HEK293T (cell line): ENCODE measurements around the gene CSHL1.
"Not testable (repeated sequence)": the region's sequence is repeated elsewhere in the genome, so short reads cannot be mapped to it uniquely, and the experiment has no call there.

ENCODE experiments used
- CTCF ChIA-PET: fragments of 350-600 bp; formaldehyde crosslinking; extraction: SDS; loops from one replicate; lab custom pipeline; 2021; ENCODE audit warnings: antibody characterized with exemption, inconsistent platforms; lab: Yijun Ruan, JAX
- POLR2A ChIA-PET: fragments of 350-600 bp; formaldehyde crosslinking; extraction: SDS; loops from one replicate; lab custom pipeline; 2020; ENCODE audit warnings: antibody characterized with exemption, inconsistent platforms; lab: Yijun Ruan, JAX
- DNase-seq: peaks from one replicate; pipeline ENCODE4 v3.0.0; 2012; ENCODE audit warnings: mixed read lengths; ENCODE audit errors: extremely low spot score
- ARNT ChIP-seq: fragments of 450-650 bp; IDR thresholded peaks from 2 replicates; pipeline ENCODE4 v1.6.1; 2017; ENCODE audit warnings: mild to moderate bottlenecking
- BHLHE40 ChIP-seq: fragments of 450-650 bp; IDR thresholded peaks from 2 replicates; pipeline ENCODE4 v1.6.1; 2016; ENCODE audit warnings: mild to moderate bottlenecking, moderate library complexity, borderline replicate concordance
- CTBP1 ChIP-seq: fragments of 450-650 bp; IDR thresholded peaks from 2 replicates; pipeline ENCODE4 v1.6.1; 2016; ENCODE audit warnings: borderline replicate concordance
- ELF4 ChIP-seq: fragments of 450-650 bp; IDR thresholded peaks from 2 replicates; pipeline ENCODE4 v1.6.1; 2017; ENCODE audit warnings: antibody characterized with exemption
- FOXA1 ChIP-seq: fragments of 450-650 bp; IDR thresholded peaks from 2 replicates; pipeline ENCODE4 v1.6.1; 2016; ENCODE audit warnings: mild to moderate bottlenecking
- FOXK2 ChIP-seq: fragments of 450-650 bp; IDR thresholded peaks from 2 replicates; pipeline ENCODE4 v1.6.1; 2016; ENCODE audit warnings: mild to moderate bottlenecking
- FOXM1 ChIP-seq: fragments of 450-650 bp; IDR thresholded peaks from 2 replicates; pipeline ENCODE4 v1.6.1; 2017; ENCODE audit warnings: mild to moderate bottlenecking, borderline replicate concordance
- HDGF ChIP-seq: fragments of 450-650 bp; IDR thresholded peaks from 2 replicates; pipeline ENCODE4 v1.6.1; 2017; ENCODE audit warnings: antibody characterized with exemption, borderline replicate concordance
- L3MBTL2 ChIP-seq: fragments of 450-650 bp; conservative IDR thresholded peaks from 2 replicates; pipeline ENCODE4 v1.6.1; 2016; ENCODE audit warnings: mild to moderate bottlenecking
- LEF1 ChIP-seq: fragments of 450-650 bp; IDR thresholded peaks from 2 replicates; pipeline ENCODE4 v1.6.1; 2017; ENCODE audit warnings: mild to moderate bottlenecking, borderline replicate concordance
- NFRKB ChIP-seq: fragments of 450-650 bp; IDR thresholded peaks from 2 replicates; pipeline ENCODE4 v1.6.1; 2016; ENCODE audit warnings: mild to moderate bottlenecking, moderate library complexity
- PKNOX1 ChIP-seq: fragments of 450-650 bp; IDR thresholded peaks from 2 replicates; pipeline ENCODE4 v1.6.1; 2016
- SP1 ChIP-seq: fragments of 450-650 bp; IDR thresholded peaks from 2 replicates; pipeline ENCODE4 v1.6.1; 2017
- SUZ12 ChIP-seq: fragments of 450-650 bp; IDR thresholded peaks from 2 replicates; pipeline ENCODE4 v1.6.1; 2016; ENCODE audit warnings: mild to moderate bottlenecking
- TARDBP ChIP-seq: fragments of 450-650 bp; IDR thresholded peaks from 2 replicates; pipeline ENCODE4 v1.6.1; 2016
- ZNF384 ChIP-seq: fragments of 450-650 bp; IDR thresholded peaks from 2 replicates; pipeline ENCODE4 v1.6.1; 2016

CSHL1 gene

GRCh38 chr17:63920050-63920449 is 9.0 kb upstream of the CSHL1 start:
- CTCF ChIA-PET, result interaction anchor here (0.6 to 3.5 kb wide), 19 partner anchors 9 to 214 kb away, joined by 3 to 27 read pairs (median 7); partner anchors contain the start of gene CSHL1
- DNase-seq, result not testable (repeated sequence)
- POLR2A ChIA-PET, result interaction anchor here (1.2 kb wide), 1 partner anchor 106 kb away, joined by 5 read pairs; no protein-coding TSS in a partner anchor

GRCh38 chr17:63919311-63919723 is 8.3 kb upstream of the CSHL1 start:
- TF ChIP-seq ZNF384 (no peak), TARDBP (no peak), FOXM1 (no peak), SUZ12 (no peak), SP1 (no peak), HDGF (no peak), FOXK2 (no peak), PKNOX1 (no peak), ARNT (no peak), L3MBTL2 (no peak), FOXA1 (no peak), BHLHE40 (no peak)
- POLR2A ChIA-PET, result interaction anchor here (1.2 kb wide), 1 partner anchor 107 kb away, joined by 5 read pairs; no protein-coding TSS in a partner anchor
- peak; percentile 80 for DNase-seq
- CTCF ChIA-PET, result interaction anchor here (0.6 to 3.5 kb wide), 21 partner anchors 9 to 214 kb away, joined by 3 to 27 read pairs (median 5); partner anchors contain the start of gene CSHL1

GRCh38 chr17:63918789-63919305 is 7.8 kb upstream of the CSHL1 start, which contains the start of gene GH1:
TSS of gene GH1 (minus strand) at chr17:63918839. CDS start at chr17:63918776, 63 bp downstream.
- ChIA-PET CTCF (interaction anchor here (0.6 to 3.5 kb wide), 18 partner anchors 8 to 215 kb away, joined by 3 to 27 read pairs (median 8); partner anchors contain the start of gene CSHL1), POLR2A (interaction anchor here (1.2 kb wide), 1 partner anchor 107 kb away, joined by 5 read pairs; no protein-coding TSS in a partner anchor)
- not testable (repeated sequence) for DNase-seq

- ChIA-PET CTCF (interaction anchor here (0.6 to 3.5 kb wide), 10 partner anchors 11 to 95 kb away, joined by 3 to 27 read pairs (median 8); no protein-coding TSS in a partner anchor), POLR2A (no interaction called here)
- peak; percentile 12 for DNase-seq
- TF ChIP-seq PKNOX1, result no peak
- TF ChIP-seq SUZ12, result no peak
- no peak for TF ChIP-seq TARDBP
- TF ChIP-seq ARNT, result no peak
- TF ChIP-seq FOXM1, result no peak
- TF ChIP-seq L3MBTL2, result no peak
- TF ChIP-seq FOXA1, result no peak
- TF ChIP-seq NFRKB, result no peak
- TF ChIP-seq ZNF384, result no peak
- TF ChIP-seq HDGF, result no peak
- no peak for TF ChIP-seq CTBP1
Measured at GRCh38 chr17:63918305-63918704, 7.2 kb upstream of the CSHL1 start.

DNA sequence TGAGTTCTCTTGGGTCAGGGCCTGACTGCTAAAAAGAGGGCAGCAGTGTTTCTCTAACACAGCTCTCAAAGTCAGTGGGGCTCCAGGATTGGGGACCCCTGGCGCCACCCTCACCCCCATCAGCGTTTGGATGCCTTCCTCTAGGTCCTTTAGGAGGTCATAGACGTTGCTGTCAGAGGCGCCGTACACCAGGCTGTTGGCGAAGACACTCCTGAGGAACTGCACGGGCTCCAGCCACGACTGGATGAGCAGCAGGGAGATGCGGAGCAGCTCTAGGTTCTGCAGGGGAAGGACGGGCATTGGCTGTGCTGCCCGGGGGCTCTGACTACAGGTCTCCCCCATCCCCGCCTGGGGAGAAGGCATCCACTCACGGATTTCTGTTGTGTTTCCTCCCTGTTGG is 6.6 kb upstream of the CSHL1 start:
- no peak for TF ChIP-seq ELF4
- TF ChIP-seq LEF1, result no peak
- no peak for TF ChIP-seq ARNT
- TF ChIP-seq ZNF384, result no peak
- no peak for TF ChIP-seq SP1
- TF ChIP-seq FOXM1, result no peak
- no peak for TF ChIP-seq FOXA1
- TF ChIP-seq TARDBP, result no peak
- TF ChIP-seq NFRKB, result no peak
- TF ChIP-seq SUZ12, result no peak
- no peak for TF ChIP-seq PKNOX1
- no peak for TF ChIP-seq HDGF
- TF ChIP-seq BHLHE40, result no peak
- no peak for DNase-seq
- ChIA-PET POLR2A (no interaction called here), CTCF (interaction anchor here (0.6 to 3.5 kb wide), 3 partner anchors 29 to 36 kb away, joined by 3 to 27 read pairs (median 3); no protein-coding TSS in a partner anchor)

DNA sequence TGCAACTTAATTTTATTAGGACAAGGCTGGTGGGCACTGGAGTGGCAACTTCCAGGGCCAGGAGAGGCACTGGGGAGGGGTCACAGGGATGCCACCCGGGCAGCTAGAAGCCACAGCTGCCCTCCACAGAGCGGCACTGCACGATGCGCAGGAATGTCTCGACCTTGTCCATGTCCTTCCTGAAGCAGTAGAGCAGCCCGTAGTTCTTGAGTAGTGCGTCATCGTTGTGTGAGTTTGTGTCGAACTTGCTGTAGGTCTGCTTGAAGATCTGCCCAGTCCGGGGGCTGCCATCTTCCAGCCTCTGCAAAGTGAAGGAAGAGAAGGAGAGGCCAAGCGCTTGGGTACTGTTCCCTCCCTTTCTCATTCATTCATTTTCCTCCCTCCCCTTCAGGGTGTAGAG is 6.1 kb upstream of the CSHL1 start:
- POLR2A ChIA-PET, DNase-seq: not testable (repeated sequence)
- CTCF ChIA-PET, result interaction anchor here (1.1 to 3.5 kb wide), 2 partner anchors 29 to 34 kb away, joined by 3 to 27 read pairs; no protein-coding TSS in a partner anchor

- ChIA-PET CTCF (no interaction called here), POLR2A (no interaction called here)
- no peak for TF ChIP-seq SP1
- no peak for TF ChIP-seq FOXA1
- no peak for TF ChIP-seq HDGF
- TF ChIP-seq PKNOX1, result no peak
- TF ChIP-seq FOXK2, result peak; percentile 100
- peak; percentile 37; the same call in 1 of the 2 replicates for TF ChIP-seq L3MBTL2
- TF ChIP-seq FOXM1, result no peak
- no peak for TF ChIP-seq CTBP1
- no peak for TF ChIP-seq TARDBP
- peak; percentile 100 for TF ChIP-seq BHLHE40
- no peak for TF ChIP-seq ZNF384
- no peak for TF ChIP-seq LEF1
- no peak for TF ChIP-seq ARNT
- peak; percentile 100 for TF ChIP-seq NFRKB
- no peak for TF ChIP-seq ELF4
- TF ChIP-seq SUZ12, result peak; percentile 100
- DNase-seq, result no peak
Measured at GRCh38 chr17:63916566-63917185, 5.6 kb upstream of the CSHL1 start.

GRCh38 chr17:63915753-63916152 is 4.7 kb upstream of the CSHL1 start:
- CTCF ChIA-PET, result interaction anchor here (1.0 kb wide), 1 partner anchor 218 kb away, joined by 3 read pairs; no protein-coding TSS in a partner anchor
- DNase-seq, POLR2A ChIA-PET: not testable (repeated sequence)
